Activated naive CD4-positive, alpha-beta T cell treated with anti-CD3 and anti-CD28 coated beads, Interleukin-2, amount 10 ng/mL, durations not matched to agents 7 days and 5 days (primary cell): ENCODE results near the gene ASPA.
"Not testable (repeated sequence)": the region's sequence is repeated elsewhere in the genome, so short reads cannot be mapped to it uniquely, and the experiment has no call there.

Experiments
- CTCF ChIA-PET: fragments of 350-600 bp; sonication (Branson Sonifier 250); formaldehyde crosslinking; loops from one replicate; lab custom pipeline; 2021; ENCODE audit warnings: antibody characterized with exemption; lab: Charles Lee
- DNase-seq: peaks from one replicate; pipeline ENCODE4 v3.0.0-alpha.2; 2020
- H3K27ac Mint-ChIP-seq: one replicate; pipeline ENCODE4 v1.8.0; 2021; ENCODE audit warnings: mild to moderate bottlenecking, moderate library complexity, mixed read lengths
- H3K27me3 Mint-ChIP-seq: one replicate; pipeline ENCODE4 v1.8.0; 2021; ENCODE audit warnings: mild to moderate bottlenecking, mixed read lengths
- H3K36me3 Mint-ChIP-seq: one replicate; pipeline ENCODE4 v1.8.0; 2021; ENCODE audit warnings: mixed read lengths
- H3K4me1 Mint-ChIP-seq: one replicate; pipeline ENCODE4 v1.8.0; 2021; ENCODE audit warnings: mixed read lengths
- H3K4me3 Mint-ChIP-seq: one replicate; pipeline ENCODE4 v1.8.0; 2021; ENCODE audit warnings: mild to moderate bottlenecking, moderate library complexity, mixed read lengths
- H3K9me3 Mint-ChIP-seq: one replicate; pipeline ENCODE4 v1.8.0; 2021; ENCODE audit warnings: mixed read lengths

The ASPA gene

DNA sequence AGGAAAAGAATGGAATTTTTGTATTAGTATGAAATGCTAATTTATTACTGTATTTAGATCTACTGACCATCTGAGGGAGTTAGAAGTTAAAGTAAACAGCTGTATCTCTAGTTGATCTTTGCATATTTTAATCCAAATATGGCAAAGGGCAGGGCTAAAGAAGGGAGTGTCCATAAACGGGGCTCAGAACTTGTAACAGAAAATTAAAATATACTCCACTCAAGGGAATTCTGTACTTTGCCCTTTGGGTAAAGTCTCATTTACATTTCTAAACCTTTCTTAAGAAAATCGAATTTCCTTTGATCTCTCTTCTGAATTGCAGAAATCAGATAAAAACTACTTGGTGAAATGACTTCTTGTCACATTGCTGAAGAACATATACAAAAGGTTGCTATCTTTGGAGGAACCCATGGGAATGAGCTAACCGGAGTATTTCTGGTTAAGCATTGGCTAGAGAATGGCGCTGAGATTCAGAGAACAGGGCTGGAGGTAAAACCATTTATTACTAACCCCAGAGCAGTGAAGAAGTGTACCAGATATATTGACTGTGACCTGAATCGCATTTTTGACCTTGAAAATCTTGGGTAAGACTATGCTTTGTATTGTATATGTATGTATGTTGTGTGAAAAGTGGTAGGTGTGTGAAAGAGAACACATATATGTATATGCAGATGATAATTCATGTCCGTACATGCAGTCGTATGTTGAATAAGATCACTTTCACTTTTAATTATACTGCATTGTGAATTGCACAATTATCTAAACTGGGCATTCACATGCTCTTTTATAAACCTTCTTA, at the start of gene ASPA:
Gene ASPA, plus strand, starts transcription at position 186 of the 799 bp plus-strand sequence. Its CDS starts 163 bp downstream, at position 349.
- DNase-seq, result no peak
- H3K4me3 Mint-ChIP-seq, result peak within 1 kb of the TSS; percentile 45
- H3K27ac Mint-ChIP-seq, result no peak within 1 kb of the TSS
- peaks cover 5% of the 10 kb centered on the region for H3K4me1 Mint-ChIP-seq
- H3K9me3 Mint-ChIP-seq, result no peaks in the 10 kb centered on the region
- CTCF ChIA-PET, result no interaction called here
- H3K36me3 Mint-ChIP-seq, result no peaks in the 10 kb centered on the region
- H3K27me3 Mint-ChIP-seq, result peaks cover 9% of the 10 kb centered on the region

DNA sequence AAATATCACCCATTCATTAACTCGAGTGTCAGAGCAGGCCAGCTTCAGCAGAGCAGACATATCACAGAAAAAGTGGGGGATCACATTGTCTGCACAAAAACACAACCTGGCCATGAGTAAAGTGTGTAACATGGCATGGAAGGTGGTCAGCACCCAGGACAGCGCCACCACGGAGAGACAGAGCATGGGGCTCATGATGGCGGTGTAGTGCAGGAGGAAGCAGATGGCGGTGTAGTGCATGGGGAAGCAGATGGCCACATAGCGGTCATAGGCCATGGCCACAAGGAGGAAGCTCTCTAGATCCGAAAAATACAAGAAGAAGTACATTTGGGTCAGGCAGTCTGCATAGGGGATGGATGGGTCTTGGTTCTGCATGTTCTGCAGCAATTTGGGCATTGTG, 42.6 kb upstream of the ASPA start:
- H3K4me1 Mint-ChIP-seq, H3K27me3 Mint-ChIP-seq, H3K36me3 Mint-ChIP-seq, H3K27ac Mint-ChIP-seq, H3K4me3 Mint-ChIP-seq, CTCF ChIA-PET, H3K9me3 Mint-ChIP-seq: not testable (repeated sequence)
- DNase-seq, result peak; percentile 48

DNA sequence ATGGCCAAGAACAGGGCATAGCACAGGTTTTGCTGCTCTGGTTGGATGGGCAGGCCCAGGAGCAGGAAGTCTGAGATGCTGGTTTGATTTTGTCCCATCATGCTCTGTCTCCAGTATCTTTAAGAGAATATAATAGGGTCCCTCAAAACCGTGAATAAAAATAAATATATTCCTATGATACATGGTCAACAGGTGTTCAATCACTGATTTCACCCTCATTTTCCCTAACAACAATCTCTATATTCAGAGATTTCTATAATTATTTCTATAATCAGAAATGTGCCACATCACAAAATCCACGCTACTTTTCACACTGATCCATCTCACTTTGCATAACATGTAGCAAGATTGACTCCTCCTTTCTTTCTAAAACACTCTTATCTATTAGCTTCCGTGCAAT, 42.1 kb upstream of the ASPA start, which contains the start of gene OR1E2:
Gene OR1E2, minus strand, starts transcription at position 101 of the 400 bp plus-strand sequence. Its CDS starts 0 bp downstream, at position 101.
- DNase-seq, result no peak
- CTCF ChIA-PET, result no interaction called here
- Mint-ChIP-seq H3K4me3 (no peak within 1 kb of the TSS), H3K27ac (no peak within 1 kb of the TSS), H3K9me3 (no peaks in the 10 kb centered on the region), H3K4me1 (no peaks in the 10 kb centered on the region), H3K36me3 (no peaks in the 10 kb centered on the region), H3K27me3 (no peaks in the 10 kb centered on the region)

DNA sequence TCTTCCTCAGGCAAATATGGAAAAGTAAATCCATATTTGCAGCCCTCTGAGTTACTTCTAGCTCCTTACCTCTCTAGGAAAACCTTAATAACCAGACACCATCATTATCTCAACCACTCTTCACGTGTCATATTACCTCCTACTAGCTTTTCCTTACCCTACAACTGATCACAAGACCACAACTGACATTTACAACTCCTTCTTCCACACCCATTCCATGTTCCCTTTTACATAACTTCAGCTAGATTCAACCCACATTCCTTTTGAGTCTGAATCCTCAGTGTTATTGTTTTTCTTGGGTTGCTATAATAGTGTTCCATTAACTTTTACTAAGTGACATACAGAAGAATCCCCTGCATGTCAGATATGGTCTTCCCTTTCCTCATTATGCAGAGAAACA, 37.4 kb upstream of the ASPA start:
- H3K9me3 Mint-ChIP-seq, result no peaks in the 10 kb centered on the region
- CTCF ChIA-PET, result no interaction called here
- no peak overlapping the region for H3K4me3 Mint-ChIP-seq
- DNase-seq, result no peak
- H3K4me1 Mint-ChIP-seq, result no peaks in the 10 kb centered on the region
- no peaks in the 10 kb centered on the region for H3K36me3 Mint-ChIP-seq
- no peaks in the 10 kb centered on the region for H3K27me3 Mint-ChIP-seq
- H3K27ac Mint-ChIP-seq, result no peak overlapping the region

DNA sequence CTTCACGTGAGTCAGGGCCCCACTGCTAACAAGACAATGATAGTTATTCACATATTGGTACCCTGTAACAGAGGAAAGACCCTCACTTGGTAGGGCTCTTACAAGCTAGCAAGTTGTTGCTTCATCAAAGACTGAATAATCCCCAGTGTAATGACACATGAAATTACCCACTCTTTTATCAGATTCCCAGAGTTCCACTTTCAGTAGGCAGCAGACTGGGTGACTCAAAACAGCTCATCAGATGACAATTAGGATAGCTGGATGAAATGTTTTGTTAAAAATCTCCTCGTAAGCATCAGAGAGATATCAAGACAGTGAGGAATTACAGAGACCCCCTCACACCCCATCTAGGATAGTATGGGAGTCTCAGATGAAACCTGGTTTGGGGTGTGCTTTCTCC, 35.3 kb upstream of the ASPA start:
- no peaks in the 10 kb centered on the region for H3K4me1 Mint-ChIP-seq
- CTCF ChIA-PET, result no interaction called here
- no peak overlapping the region for H3K4me3 Mint-ChIP-seq
- H3K9me3 Mint-ChIP-seq, result no peaks in the 10 kb centered on the region
- DNase-seq, result no peak
- no peaks in the 10 kb centered on the region for H3K27me3 Mint-ChIP-seq
- no peak overlapping the region for H3K27ac Mint-ChIP-seq
- no peaks in the 10 kb centered on the region for H3K36me3 Mint-ChIP-seq

DNA sequence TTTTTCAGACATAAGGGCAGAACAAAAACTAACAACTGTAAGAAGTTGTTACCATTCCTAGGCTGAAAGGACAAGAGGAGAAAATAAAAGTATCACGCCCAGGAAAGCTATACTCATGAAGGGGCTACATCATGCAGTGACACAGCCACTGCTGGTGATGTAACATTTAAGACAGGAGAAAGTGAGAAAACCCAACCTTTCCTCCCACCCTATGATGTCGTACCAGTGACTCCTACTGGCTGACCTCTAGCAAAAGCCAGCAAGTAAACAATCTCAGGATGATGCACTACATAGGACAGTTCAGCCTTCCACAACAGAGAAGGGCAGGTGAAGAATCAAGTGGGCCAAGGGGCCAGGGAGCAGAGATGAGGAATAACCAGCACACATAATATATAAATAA, 28.2 kb upstream of the ASPA start:
- Mint-ChIP-seq H3K36me3 (no peaks in the 10 kb centered on the region), H3K27ac (no peak overlapping the region), H3K9me3 (no peaks in the 10 kb centered on the region), H3K4me3 (no peak overlapping the region), H3K4me1 (no peaks in the 10 kb centered on the region), H3K27me3 (peaks cover 3% of the 10 kb centered on the region)
- peak; percentile 24 for DNase-seq
- CTCF ChIA-PET, result no interaction called here

DNA sequence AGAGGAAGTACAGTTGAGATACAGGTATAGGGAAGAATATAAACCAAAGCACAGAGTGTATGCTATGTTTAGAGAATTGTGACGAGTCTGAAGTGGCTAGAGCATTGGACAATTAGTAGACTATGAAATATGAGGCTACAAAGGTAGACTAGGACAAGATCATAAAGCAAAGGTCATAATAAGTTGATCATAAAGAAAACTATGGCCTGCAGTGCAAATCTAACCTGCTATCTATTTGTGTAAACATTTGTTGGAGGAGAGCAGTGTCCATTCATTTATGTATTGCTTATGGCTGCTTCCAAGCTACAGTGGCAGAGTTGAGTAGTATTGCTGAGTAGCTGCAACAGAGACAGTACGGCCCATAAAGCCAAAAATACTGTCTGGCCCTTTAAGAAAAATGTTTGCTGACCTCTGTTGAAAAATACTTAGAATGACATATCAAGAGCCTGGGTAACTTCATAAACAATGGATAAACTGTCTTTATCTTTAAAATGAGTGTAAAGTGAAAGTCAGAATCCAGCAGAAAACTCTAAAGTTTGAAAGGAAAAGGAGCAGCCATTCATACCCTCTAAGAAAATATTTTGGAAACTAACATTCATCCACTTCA, 27.6 kb upstream of the ASPA start:
- Mint-ChIP-seq H3K4me1 (no peaks in the 10 kb centered on the region), H3K9me3 (no peaks in the 10 kb centered on the region), H3K27me3 (peaks cover 3% of the 10 kb centered on the region), H3K27ac (no peak overlapping the region), H3K4me3 (no peak overlapping the region), H3K36me3 (no peaks in the 10 kb centered on the region)
- DNase-seq, result no peak
- CTCF ChIA-PET, result no interaction called here

DNA sequence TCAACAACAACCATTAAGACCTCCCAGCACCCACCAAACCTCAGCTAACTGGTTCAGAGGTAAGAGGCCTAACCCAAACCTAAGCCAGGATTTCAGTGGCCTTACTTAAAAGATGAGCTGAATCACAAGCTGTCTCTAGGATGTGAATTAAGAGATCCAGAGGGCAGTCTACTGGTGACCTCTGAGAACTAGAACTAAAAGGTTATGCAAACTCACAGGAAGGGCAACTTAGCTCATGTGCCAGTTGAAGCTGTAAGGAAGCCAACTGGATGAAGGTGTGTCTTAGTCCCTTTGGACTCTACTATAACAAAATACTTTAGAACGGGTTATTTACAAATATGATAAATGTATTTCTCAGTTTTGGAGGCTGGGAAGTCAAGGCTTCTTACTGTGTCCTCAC, 9.4 kb upstream of the ASPA start:
- H3K36me3 Mint-ChIP-seq, H3K27me3 Mint-ChIP-seq, CTCF ChIA-PET, H3K9me3 Mint-ChIP-seq, H3K4me3 Mint-ChIP-seq, H3K4me1 Mint-ChIP-seq, H3K27ac Mint-ChIP-seq, DNase-seq: not testable (repeated sequence)

DNA sequence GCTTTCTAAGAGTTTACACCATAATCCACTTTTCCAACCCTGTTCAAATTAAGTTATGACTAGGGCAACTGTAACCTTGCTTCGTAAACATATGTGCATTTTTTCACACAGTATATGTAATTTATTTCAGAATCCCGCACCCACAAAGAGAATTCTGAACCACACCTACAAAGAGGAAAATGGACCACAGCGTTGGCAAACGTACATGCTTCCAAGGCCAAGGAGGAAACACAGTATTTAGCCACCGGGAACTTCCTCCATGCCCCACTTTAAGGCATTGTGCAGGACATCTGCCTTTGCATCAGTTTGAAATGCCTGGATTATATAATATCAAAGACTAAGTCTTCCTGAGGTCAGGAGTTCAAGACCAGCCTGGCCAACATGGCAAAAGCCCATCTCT, 6.3 kb upstream of the ASPA start:
- CTCF ChIA-PET, result no interaction called here
- Mint-ChIP-seq H3K27me3 (no peaks in the 10 kb centered on the region), H3K4me1 (no peaks in the 10 kb centered on the region), H3K27ac (no peak overlapping the region), H3K4me3 (no peak overlapping the region), H3K9me3 (no peaks in the 10 kb centered on the region), H3K36me3 (no peaks in the 10 kb centered on the region)
- no peak for DNase-seq

DNA sequence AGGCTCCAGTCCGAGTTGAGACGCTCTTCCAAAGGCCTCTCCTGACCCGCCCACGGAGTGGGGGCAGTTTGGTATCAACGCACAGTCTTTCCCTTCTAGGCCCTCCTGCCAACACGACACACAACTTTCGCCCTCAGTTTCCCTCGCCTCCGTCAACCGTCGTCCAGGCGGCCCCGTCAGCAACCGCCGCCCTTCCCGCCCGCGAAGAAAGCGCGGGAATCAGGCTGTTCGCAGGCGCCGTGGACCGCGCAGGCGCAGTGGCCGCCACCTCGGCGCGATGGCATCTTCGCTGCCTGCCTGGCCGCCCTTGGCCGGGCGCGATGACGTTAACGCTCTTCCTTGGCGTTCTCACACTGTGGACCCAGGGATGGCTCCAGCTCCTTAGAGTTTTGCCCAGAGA, 4.2 kb upstream of the ASPA start, which contains the start of gene SPATA22:
Gene SPATA22, minus strand, starts transcription at position 221 of the 400 bp plus-strand sequence. CDS start 2,494 bp downstream, outside the sequence.
- no peaks in the 10 kb centered on the region for H3K36me3 Mint-ChIP-seq
- no peak within 1 kb of the TSS for H3K27ac Mint-ChIP-seq
- no peak within 1 kb of the TSS for H3K4me3 Mint-ChIP-seq
- no peaks in the 10 kb centered on the region for H3K9me3 Mint-ChIP-seq
- no peaks in the 10 kb centered on the region for H3K27me3 Mint-ChIP-seq
- peaks cover 5% of the 10 kb centered on the region for H3K4me1 Mint-ChIP-seq
- CTCF ChIA-PET, result no interaction called here
- DNase-seq, result no peak

DNA sequence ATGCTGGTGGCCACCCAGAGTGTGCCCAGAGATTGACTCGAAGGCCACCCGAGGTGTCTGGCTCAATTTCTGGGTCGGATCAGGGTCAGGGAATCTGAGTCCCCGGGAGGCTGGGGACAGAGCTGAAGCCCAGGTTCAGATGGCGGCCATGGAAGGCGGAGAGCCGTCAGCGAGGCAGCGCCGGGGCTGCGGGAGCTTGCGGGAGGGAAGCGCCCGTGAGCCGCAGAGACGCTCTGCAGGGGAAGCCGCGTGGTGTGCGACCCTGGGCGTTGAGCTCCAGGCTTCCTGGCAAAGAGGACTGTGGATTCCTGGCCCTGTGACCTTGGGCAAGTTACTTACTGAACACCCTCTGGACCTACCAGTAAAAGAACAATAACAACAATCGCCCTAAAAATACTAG, 3.7 kb upstream of the ASPA start:
- CTCF ChIA-PET, result no interaction called here

DNA sequence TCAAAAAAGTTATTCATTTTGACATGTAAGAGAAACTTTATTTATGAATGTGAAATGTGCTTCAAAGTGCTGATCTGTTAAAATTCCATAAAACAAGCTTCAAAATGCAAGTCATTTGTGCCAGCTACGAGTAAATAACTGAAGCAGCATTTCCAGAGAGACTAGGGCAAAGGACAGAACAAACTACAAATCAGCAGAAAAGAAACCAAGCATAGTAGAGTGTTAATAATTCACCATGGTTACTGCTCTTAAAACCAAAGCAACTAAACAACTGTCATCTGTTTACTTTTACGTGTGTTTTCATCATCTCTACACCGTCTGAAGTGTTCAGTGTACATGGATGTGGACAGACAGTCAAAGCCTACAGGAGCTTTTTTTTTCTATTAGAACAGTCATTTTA, 1.6 kb upstream of the ASPA start:
- no peaks in the 10 kb centered on the region for H3K9me3 Mint-ChIP-seq
- CTCF ChIA-PET, result no interaction called here
- no peaks in the 10 kb centered on the region for H3K36me3 Mint-ChIP-seq

More for the DNA sequence above, 3.7 kb upstream of the ASPA start:
- H3K9me3 Mint-ChIP-seq, result no peaks in the 10 kb centered on the region
- no peak overlapping the region for H3K4me3 Mint-ChIP-seq
- H3K4me1 Mint-ChIP-seq, result peaks cover 5% of the 10 kb centered on the region
- no peak for DNase-seq
- H3K36me3 Mint-ChIP-seq, result no peaks in the 10 kb centered on the region
- H3K27me3 Mint-ChIP-seq, result no peaks in the 10 kb centered on the region
- no peak overlapping the region for H3K27ac Mint-ChIP-seq

DNA sequence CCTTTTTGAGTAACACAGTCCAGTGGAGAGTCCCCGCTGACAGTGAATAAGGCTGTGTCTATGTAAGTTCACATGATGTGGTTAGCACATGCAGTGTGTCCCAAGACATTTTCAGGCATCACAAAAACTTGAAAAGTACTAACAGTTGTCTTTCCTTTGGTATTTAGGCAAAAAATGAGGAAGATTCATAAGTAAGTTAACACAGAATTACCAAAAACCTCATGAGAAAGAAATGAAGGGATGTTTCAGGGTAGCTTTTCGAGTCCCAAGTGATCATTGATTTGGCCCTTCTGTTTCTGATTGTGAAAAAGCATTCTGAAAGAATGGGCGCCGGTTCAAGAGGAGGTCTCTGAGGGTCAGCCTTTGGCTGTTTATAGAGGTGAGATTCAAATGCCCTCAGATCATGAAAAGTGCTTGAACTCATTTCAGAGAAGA, 529 bp upstream of the ASPA start:
- Mint-ChIP-seq H3K27me3 (peaks cover 5% of the 10 kb centered on the region), H3K4me3 (no peak overlapping the region)

More for the DNA sequence above, 1.6 kb upstream of the ASPA start:
- DNase-seq, result no peak
- peaks cover 5% of the 10 kb centered on the region for H3K4me1 Mint-ChIP-seq
- no peaks in the 10 kb centered on the region for H3K27me3 Mint-ChIP-seq
- H3K4me3 Mint-ChIP-seq, result no peak overlapping the region
- no peak overlapping the region for H3K27ac Mint-ChIP-seq

DNA sequence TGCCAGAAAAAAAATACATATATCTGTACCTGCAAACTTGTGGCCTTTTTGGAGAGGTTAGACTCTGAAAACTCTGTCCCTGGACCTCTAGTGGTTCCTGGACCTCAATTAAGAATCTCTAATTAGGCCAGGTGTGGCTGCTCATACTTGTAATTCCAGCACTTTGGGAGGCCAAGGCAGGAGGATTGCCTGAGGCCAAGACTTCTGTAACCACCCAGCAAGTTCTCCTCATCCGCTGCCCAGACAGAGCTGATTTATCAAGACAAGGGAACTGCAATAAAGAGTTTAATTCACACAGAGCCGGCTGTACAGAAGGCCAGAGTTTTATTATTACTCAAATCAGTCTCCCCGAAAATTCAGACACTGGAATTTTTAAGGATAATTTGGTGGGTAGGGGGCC, 4.2 kb downstream of the ASPA start:
- H3K36me3 Mint-ChIP-seq, result no peaks in the 10 kb centered on the region
- CTCF ChIA-PET, result no interaction called here
- DNase-seq, result no peak
- H3K4me3 Mint-ChIP-seq, result no peak overlapping the region
- peaks cover 12% of the 10 kb centered on the region for H3K27me3 Mint-ChIP-seq
- H3K27ac Mint-ChIP-seq, result no peak overlapping the region
- no peaks in the 10 kb centered on the region for H3K9me3 Mint-ChIP-seq
- peaks cover 5% of the 10 kb centered on the region for H3K4me1 Mint-ChIP-seq

More for the DNA sequence above, 529 bp upstream of the ASPA start:
- no peak overlapping the region for H3K27ac Mint-ChIP-seq
- CTCF ChIA-PET, result no interaction called here
- no peak for DNase-seq
- peaks cover 5% of the 10 kb centered on the region for H3K4me1 Mint-ChIP-seq
- no peaks in the 10 kb centered on the region for H3K36me3 Mint-ChIP-seq
- H3K9me3 Mint-ChIP-seq, result no peaks in the 10 kb centered on the region

DNA sequence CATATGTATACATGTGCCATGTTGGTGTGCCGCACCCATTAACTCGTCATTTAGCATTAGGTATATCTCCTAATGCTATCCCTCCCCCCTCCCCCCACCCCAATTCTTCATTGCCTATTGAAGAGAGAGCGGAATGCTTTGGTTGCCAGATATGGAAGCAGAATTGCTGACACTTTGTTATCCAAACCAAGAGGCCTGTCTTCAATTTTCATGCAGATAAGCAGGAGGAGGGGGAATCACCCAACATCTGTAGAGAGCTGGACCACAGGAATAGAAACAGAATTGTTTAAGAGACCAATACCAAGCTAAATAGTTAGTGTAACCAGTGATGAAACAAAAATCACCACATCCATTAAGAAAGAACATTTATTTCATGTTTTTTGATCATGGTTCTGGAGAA, 7.1 kb downstream of the ASPA start:
- H3K9me3 Mint-ChIP-seq, result no peaks in the 10 kb centered on the region
- no peaks in the 10 kb centered on the region for H3K4me1 Mint-ChIP-seq
- H3K4me3 Mint-ChIP-seq, result no peak overlapping the region
- no peak for DNase-seq
- CTCF ChIA-PET, result no interaction called here
- H3K27me3 Mint-ChIP-seq, result peaks cover 18% of the 10 kb centered on the region
- H3K27ac Mint-ChIP-seq, result no peak overlapping the region
- no peaks in the 10 kb centered on the region for H3K36me3 Mint-ChIP-seq
